Activated gamma-delta T cell treated with Interleukin-2 at 50 U/mL for 16 hours (primary cell): ENCODE data around the gene OPN5.

Experiments used
- DNase-seq: peaks from one replicate; pipeline ENCODE4 v3.0.0-alpha.2; 2020

The OPN5 gene

DNA sequence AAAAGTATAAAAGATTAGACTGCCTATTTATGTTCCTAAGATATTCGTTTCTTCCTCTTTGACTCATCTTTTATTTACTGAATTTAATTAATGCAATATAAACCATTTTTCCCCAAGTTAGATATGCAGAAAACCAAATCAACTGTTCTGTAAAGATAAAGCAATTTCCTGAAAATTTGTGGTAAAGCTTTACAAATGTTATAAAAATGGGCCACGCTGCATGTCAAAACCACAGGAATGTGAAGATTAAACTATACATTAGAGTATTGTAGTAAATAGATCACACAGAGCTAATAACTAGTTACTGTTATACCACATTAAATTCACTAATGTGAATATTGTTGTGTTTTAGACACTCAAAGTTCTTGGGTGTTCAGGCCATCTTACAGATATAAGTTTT, 83.4 kb downstream of the OPN5 start:
- no peak for DNase-seq

DNA sequence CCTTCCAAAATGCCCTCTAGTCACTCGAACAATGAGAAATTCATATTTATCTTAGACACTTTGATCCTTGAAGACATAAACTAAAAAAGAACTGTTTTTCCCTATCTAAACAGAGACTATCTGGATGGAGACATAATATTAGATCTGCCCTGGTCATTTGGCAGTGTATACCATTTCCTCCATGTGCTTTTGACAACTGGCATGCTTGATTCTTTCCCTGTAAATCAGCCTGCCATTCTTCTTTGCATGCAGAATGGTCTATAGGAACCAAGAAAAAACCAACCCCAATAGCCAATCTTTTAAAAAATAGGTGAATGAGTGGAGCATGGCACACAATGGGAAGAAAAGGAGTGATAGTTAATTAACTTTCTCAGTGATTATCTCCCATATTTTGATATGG, 93.8 kb downstream of the OPN5 start:
- DNase-seq, result no peak
